Measurements from ENCODE around the gene ZNF512B.
A peak's percentile ranks its signal among the peaks of the same experiment; 100 is the strongest.
"Not testable (repeated sequence)": the region's sequence is repeated elsewhere in the genome, so short reads cannot be mapped to it uniquely, and the experiment has no call there.

Gene ZNF512B

DNA sequence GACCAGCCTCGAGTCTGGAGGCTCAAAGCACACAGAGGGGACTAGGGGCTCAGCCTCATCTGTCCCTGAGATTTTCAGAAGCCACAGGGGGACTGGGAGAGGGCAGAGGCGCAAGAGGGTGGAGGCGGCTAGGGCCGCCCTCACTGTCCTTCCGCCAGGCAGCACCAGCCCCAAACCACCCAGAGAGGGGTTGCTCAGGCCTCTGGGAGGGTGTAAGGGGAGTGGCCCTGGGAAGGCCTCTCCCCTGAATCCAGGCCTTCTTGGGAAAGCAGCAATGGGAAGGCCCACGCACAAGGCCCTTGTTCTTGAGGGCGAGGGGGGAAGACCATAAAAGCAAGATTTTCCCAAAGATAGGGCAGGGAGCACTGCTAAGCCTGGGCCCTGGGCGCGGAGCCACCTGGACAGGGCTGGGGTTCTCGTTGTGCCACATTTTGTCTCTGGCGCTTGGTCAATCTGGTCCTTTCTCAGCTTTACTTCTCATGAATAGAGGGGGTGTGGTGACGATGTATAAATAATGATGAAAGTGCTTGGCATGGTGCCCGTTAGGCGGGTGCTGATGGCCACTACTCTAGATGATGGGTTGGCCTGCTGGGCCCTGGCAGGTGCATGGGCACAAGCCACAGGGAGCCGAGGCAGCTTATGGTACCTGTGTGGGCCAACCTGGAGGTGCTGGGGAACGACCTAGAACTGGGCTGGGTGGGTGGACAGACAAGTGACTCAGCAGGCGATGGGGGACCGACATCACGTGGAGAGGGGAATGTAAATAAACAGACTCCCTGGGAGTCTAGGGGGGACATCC is 4.9 kb upstream of the ZNF512B start:
- Mint-ChIP-seq H3K36me3 (ENCODE audit: insufficient read depth) (peaks cover 28% of the 10 kb centered on the region), H3K4me3 (no peak overlapping the region), H3K27ac (ENCODE audit: low read depth) (peak overlapping the region; percentile 82), H3K27me3 (no peaks in the 10 kb centered on the region), H3K4me1 (peaks cover 37% of the 10 kb centered on the region), H3K9me3 (no peaks in the 10 kb centered on the region)
- ATAC-seq (replicated peaks; ENCODE audit: extremely low read depth, poor library complexity, severe bottlenecking) (no peak), DNase-seq (ENCODE audit: low spot score in 2 of 2) (no peak)

DNA sequence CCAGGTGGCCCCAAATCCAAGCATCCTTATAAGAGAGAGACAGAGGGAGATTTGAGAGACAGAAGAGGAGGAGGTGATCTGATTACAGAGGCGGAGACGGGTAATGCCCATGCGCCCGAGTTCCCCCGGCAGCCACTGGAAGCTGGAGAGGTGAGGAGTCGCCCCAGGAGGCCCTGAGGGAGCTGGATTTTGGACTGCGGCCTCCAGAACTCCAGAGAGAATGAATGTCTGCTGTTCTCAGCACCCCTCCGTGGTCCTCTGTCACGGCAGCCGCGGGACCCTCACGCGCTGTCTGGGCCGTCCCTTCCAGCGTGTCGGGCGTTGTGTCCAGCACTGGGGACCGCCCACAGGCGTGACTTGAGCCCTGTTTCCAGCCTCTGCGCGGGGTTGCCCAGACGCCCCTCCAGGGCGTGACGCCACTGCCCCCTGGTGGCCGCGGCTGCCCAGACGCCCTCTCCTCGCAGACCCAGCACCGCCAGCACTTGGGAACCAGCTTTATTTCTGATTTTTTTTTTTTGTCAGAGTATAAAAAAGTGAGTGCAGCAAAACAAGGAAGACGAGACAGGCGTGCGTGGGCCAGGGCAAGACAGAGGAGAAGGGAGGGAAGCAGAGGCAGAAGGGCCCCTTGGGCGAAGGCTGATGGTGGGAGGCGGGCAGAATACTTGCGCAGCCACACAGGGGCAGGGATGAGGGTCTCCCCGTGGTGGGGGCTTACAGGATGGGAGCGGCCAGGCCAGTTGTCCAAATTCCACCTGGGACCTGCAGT is 4.1 kb upstream of the ZNF512B start:
- ATAC-seq (replicated peaks; ENCODE audit: extremely low read depth, poor library complexity, severe bottlenecking) (peak; percentile 33), DNase-seq (ENCODE audit: low spot score in 2 of 2) (peak; percentile 61 to 74)
- Mint-ChIP-seq H3K36me3 (ENCODE audit: insufficient read depth) (peaks cover 29% of the 10 kb centered on the region), H3K27me3 (no peaks in the 10 kb centered on the region), H3K27ac (ENCODE audit: low read depth) (peak overlapping the region; percentile 82), H3K4me1 (peaks cover 38% of the 10 kb centered on the region), H3K9me3 (no peaks in the 10 kb centered on the region), H3K4me3 (no peak overlapping the region)

DNA sequence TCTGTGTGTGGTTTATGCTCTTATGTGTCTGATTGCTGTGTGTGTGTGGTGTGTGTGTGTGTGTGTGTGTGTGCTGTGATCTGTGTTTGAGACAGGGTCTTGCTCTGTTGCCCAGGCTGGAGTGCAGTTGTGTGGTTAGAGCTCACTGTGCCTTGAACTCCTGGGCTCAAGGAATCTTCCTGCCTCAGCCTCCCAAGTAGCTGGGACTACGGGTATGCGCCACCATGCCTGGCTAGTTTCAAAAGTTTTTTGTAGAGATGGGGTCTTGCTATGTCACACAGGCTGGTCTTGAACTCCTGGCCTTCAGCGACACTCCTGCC is 3.4 kb upstream of the ZNF512B start:
- no peak overlapping the region for H3K27ac Mint-ChIP-seq (ENCODE audit: low read depth)
- no peak overlapping the region for H3K4me3 Mint-ChIP-seq

DNA sequence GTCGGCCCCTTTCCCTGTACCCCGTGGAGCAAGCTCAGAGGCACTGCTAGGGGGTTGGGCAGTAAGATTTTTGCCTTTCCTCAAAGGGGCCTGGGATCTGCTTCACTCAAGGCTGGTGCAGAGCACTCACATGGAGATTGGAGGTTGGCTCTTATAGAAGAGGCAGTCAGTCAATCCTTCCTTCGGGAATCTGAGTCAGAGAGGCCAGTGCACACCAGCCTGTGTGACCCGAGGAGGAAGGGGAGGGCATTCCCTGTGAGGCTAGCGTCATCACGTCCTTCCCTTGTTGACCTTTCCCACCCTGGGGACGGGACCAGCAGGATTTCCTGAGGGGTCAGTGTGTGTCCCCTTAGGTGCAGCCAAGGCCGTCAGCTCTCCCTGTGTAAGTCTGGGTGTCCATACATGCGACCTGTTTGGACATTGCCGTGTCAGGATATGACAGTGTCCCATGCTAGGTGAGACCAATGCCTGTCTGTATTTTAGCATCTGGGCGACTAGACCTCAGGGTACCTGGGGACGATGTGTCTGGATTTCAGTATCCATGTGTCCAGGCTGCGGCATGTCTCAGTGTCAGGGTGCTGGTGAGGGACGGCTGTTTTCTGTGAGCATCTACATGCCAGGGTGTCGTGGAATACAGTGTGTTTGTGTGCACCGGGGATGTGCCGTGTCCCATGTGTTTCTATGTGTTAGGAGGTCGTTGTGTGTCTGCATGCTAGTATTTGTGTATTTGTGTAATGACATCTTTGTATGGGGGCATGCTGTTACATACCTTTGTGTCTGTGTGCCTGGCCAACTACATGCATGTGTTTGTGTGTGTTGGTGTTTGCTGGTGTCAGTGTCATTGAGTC is 2.8 kb upstream of the ZNF512B start:
- H3K27me3 Mint-ChIP-seq = no peaks in the 10 kb centered on the region
- peaks cover 34% of the 10 kb centered on the region for H3K4me1 Mint-ChIP-seq
- no peak overlapping the region for H3K27ac Mint-ChIP-seq (ENCODE audit: low read depth)
- no peak overlapping the region for H3K4me3 Mint-ChIP-seq
- DNase-seq (ENCODE audit: low spot score in 2 of 2) (no peak), ATAC-seq (replicated peaks; ENCODE audit: extremely low read depth, poor library complexity, severe bottlenecking) (no peak)
- peaks cover 26% of the 10 kb centered on the region for H3K36me3 Mint-ChIP-seq (ENCODE audit: insufficient read depth)
- H3K9me3 Mint-ChIP-seq = no peaks in the 10 kb centered on the region

More for the DNA sequence above, 3.4 kb upstream of the ZNF512B start:
- peaks cover 30% of the 10 kb centered on the region for H3K36me3 Mint-ChIP-seq (ENCODE audit: insufficient read depth)
- H3K9me3 Mint-ChIP-seq = no peaks in the 10 kb centered on the region
- H3K4me1 Mint-ChIP-seq = peaks cover 40% of the 10 kb centered on the region
- ATAC-seq (replicated peaks; ENCODE audit: extremely low read depth, poor library complexity, severe bottlenecking) (no peak), DNase-seq (ENCODE audit: low spot score in 2 of 2) (no peak)
- no peaks in the 10 kb centered on the region for H3K27me3 Mint-ChIP-seq

DNA sequence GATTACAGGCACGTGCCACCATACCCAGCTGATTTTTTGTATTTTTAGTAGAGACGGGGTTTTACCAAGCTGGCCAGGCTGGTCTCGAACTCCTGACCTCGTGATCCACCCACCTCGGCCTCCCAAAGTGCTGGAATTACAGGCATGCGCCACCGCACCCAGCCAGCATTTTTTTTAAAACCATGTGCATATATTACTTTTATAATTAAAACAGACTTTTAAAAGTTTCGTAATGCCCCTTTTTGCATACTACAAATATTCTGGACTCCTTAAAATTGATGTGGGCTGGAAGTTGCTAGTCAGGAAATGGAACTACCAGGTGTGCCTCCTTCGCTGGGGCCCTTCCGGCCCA is 2.2 kb upstream of the ZNF512B start:
- not testable (repeated sequence) for H3K27me3 Mint-ChIP-seq; DNase-seq (ENCODE audit: low spot score in 2 of 2); ATAC-seq (replicated peaks; ENCODE audit: extremely low read depth, poor library complexity, severe bottlenecking); H3K27ac Mint-ChIP-seq (ENCODE audit: low read depth); H3K9me3 Mint-ChIP-seq
- peaks cover 25% of the 10 kb centered on the region for H3K36me3 Mint-ChIP-seq (ENCODE audit: insufficient read depth)
- H3K4me3 Mint-ChIP-seq = peak overlapping the region; percentile 76
- H3K4me1 Mint-ChIP-seq = peaks cover 29% of the 10 kb centered on the region

DNA sequence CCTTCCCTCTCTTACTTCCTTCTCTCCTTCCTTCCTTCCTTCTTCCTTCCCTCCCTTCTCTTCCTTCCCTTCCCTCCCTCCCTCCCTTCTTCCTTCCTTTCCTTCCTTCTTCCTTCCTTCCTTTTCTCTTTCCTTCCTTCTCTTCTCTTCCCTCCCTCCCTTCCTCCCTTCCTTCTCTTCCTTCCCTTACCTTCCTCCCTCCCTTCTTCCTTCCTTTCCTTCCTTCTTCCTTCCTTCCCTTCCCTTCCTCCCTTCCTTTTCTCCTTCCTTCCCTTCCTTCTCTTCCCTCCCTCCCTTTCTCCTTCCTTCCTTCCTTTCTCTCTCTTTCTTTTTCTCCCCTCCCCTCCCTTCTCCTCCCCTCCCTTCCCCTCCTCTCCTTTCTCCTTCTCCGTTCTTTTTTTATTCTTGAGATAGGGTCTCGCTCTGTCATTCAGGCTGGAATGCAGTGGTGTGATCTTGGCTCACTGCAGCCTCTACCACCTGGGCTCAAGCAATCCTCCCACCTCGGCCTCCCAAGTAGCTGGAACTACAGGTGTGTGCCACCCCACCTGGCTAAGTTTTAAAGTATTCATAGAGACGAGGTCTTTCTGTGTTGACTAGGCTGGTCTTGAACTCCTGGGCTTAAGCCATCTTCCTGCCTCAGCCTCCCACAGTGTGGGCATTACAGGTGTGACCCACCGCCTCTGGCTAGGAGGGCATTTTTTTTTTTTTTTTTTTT is 1.1 kb upstream of the ZNF512B start:
- Mint-ChIP-seq H3K4me1 (peaks cover 18% of the 10 kb centered on the region), H3K27ac (ENCODE audit: low read depth) (peak overlapping the region; percentile 80), H3K36me3 (ENCODE audit: insufficient read depth) (peaks cover 18% of the 10 kb centered on the region), H3K4me3 (peak overlapping the region; percentile 76), H3K27me3 (no peaks in the 10 kb centered on the region), H3K9me3 (no peaks in the 10 kb centered on the region)
- ATAC-seq (replicated peaks; ENCODE audit: extremely low read depth, poor library complexity, severe bottlenecking) = no peak
- no peak for DNase-seq (ENCODE audit: low spot score in 2 of 2)

DNA sequence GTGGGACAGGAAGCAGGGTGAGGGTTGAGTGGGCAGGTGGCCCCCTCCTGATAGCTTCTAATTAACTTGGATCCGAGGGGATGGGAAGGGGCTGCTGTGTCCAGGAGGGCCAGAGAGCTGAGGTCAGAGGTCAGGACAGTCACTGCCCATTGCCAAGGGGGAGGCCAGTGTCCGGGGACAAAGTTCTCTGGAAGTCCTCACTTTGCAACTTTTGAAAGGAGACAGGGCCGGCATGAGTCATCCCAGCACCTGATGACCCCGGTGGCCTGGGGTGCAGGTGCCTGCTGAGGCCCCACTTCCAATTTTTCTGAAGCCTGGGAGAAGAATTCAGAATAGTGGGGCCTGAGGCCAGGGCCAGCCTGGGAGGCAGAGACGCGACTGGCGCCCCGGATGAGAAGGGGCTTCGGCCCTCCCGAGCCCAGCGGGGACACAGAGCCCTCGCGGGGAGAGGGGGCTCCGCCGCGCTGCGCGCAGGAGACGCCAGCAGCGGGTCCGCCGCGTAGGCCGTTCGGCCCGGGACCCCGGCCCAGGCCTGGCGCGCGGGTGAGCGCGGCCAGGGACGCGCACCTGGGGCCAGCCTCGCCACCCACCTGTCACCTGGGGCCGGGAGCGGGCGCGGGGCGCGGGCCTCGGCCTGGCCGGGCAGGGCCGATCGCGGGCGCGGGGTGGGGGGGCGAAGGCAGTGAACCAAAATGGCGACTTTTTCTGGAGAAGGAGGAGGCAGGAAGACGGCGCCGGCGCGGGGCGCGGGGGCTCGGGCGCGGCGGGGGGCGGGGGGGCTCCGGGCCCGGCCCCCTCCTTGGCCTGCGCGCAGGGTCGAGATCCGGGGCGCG is 586 bp downstream of the ZNF512B start:
- peak overlapping the region; percentile 83 for H3K4me3 Mint-ChIP-seq
- peak overlapping the region; percentile 91 for H3K27ac Mint-ChIP-seq (ENCODE audit: low read depth)
- no peaks in the 10 kb centered on the region for H3K27me3 Mint-ChIP-seq
- H3K9me3 Mint-ChIP-seq = no peaks in the 10 kb centered on the region
- DNase-seq (ENCODE audit: low spot score in 2 of 2) = no peak
- H3K36me3 Mint-ChIP-seq (ENCODE audit: insufficient read depth) = peaks cover 10% of the 10 kb centered on the region
- peaks cover 16% of the 10 kb centered on the region for H3K4me1 Mint-ChIP-seq
- ATAC-seq (replicated peaks; ENCODE audit: extremely low read depth, poor library complexity, severe bottlenecking) = peak; percentile 44

DNA sequence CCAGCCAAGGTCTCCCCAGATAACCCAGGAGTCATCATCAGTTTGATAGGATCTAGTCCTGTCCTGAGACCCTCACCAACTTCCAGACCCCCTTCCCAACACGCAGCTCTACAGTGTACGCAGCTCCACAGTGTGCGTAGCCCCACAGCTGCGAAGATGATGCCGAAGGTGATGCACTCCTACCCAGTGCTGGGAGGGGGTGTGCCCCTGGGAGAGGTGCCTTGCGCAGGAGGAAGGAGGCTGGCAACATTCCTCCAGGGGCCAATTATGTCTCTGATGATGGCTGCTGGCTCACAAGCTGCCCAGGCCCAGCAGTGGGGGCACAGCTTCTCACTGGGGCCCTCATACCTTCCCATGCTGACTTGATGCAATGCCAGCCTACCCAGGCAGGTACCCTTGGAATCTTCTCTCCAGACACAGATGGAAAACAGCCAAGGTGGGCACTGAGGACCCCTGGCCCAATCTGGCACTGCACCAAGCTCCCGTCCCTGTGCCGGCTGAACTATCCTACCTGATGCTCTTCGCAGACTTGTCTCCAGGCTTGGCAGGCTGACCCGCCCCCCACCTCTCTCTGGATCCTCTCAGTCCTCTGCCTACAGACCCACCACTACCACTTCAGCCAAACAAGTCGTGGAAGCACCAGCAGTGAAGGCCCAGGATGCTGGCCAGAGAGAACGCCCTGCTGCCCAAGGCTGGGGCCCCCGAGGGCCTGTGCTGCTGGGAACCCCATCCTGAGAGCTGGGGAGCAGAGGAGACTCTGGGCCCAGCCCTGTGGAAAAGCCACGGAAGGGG is 1.4 kb downstream of the ZNF512B start:
- Mint-ChIP-seq H3K9me3 (no peaks in the 10 kb centered on the region), H3K4me1 (peaks cover 8% of the 10 kb centered on the region), H3K27me3 (no peaks in the 10 kb centered on the region), H3K36me3 (ENCODE audit: insufficient read depth) (peaks cover 8% of the 10 kb centered on the region), H3K4me3 (peak overlapping the region; percentile 83), H3K27ac (ENCODE audit: low read depth) (peak overlapping the region; percentile 91)
- ATAC-seq (replicated peaks; ENCODE audit: extremely low read depth, poor library complexity, severe bottlenecking) (peak; percentile 16), DNase-seq (ENCODE audit: low spot score in 2 of 2) (no peak)

DNA sequence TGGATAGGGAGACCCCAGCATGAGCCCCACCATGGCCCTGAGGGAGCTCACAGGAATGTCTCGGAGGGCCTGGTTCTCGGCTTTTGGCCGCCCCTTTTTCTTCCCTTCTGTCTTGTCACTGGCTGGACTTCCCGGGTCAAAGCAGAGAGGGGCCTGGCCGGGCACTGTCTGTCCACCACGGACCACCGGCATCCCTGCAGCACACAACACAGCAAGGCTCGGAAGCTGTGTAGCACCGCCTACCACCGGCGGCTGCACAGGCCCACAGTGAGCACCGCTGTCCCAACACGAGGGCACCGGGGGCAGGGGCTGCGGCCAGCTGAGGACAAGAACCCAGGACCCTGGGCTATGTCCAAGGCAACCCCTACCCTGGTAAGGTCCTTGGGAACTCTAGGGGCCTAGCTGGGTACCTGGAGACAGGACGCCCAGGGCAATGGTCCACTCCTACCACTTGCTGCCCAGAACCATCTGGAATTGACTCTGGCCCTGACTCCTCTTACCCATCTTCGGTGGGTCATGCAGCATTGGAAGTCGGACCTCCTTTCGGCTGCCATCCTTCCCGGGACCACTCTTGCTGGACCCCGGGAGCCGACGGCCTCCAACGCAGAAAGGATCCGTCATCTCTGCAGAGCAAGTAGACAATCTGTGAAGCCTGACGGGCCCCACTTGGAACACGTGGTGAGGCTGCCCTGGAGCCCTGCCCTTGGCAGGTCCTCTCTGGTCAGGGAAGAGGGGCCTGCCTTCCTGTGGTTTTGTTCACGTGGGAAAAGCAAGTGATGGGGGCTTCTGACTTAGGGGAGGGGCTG is 2.2 kb downstream of the ZNF512B start:
- peaks cover 8% of the 10 kb centered on the region for H3K4me1 Mint-ChIP-seq
- H3K36me3 Mint-ChIP-seq (ENCODE audit: insufficient read depth) = peaks cover 9% of the 10 kb centered on the region
- peak overlapping the region; percentile 83 for H3K4me3 Mint-ChIP-seq
- H3K27me3 Mint-ChIP-seq = no peaks in the 10 kb centered on the region
- no peaks in the 10 kb centered on the region for H3K9me3 Mint-ChIP-seq
- DNase-seq (ENCODE audit: low spot score in 2 of 2) = no peak
- ATAC-seq (replicated peaks; ENCODE audit: extremely low read depth, poor library complexity, severe bottlenecking) = no peak
- H3K27ac Mint-ChIP-seq (ENCODE audit: low read depth) = no peak overlapping the region

DNA sequence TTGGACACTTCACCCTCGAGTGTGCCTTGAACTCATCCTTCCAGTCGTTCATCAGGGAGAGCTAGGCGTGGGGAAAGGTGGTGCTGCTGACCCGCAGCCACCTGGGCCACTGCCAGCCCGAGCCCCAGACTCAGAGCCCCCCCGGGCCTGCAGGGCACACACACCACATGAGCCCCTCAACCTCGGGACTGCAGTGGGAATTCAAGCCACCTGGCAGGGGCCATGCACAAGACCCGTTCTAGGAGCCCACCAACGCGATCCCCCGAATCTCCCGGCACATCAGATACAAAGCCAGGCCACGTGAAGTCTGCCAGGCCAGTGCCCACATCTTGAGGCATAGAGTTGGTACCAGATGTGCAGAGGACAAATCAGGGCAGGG is 2.8 kb downstream of the ZNF512B start:
- DNase-seq (ENCODE audit: low spot score in 2 of 2) (no peak), ATAC-seq (replicated peaks; ENCODE audit: extremely low read depth, poor library complexity, severe bottlenecking) (no peak)
- H3K27me3 Mint-ChIP-seq = no peaks in the 10 kb centered on the region
- peaks cover 9% of the 10 kb centered on the region for H3K36me3 Mint-ChIP-seq (ENCODE audit: insufficient read depth)
- H3K27ac Mint-ChIP-seq (ENCODE audit: low read depth) = no peak overlapping the region
- no peaks in the 10 kb centered on the region for H3K9me3 Mint-ChIP-seq
- H3K4me1 Mint-ChIP-seq = peaks cover 8% of the 10 kb centered on the region
- no peak overlapping the region for H3K4me3 Mint-ChIP-seq
